H1 (cell line): Measurements from ENCODE around the gene DDX41. TPM values are rescaled to one million over a fixed set of nuclear protein-coding genes. Genes with fewer than 3 reads are reported as not detected.

ENCODE experiments used
- CTCF ChIA-PET: fragments of 300-600 bp; sonication (Branson Sonifier 250); formaldehyde crosslinking; loops from one replicate; lab custom pipeline; 2021; ENCODE audit not compliant: partially characterized antibody; lab: Charles Lee
- POLR2A ChIA-PET: fragments of 300-600 bp; sonication (Branson Sonifier 250); formaldehyde crosslinking; loops from one replicate; lab custom pipeline; 2021; ENCODE audit warnings: inconsistent platforms; ENCODE audit not compliant: partially characterized antibody; lab: Charles Lee
- DNase-seq, 2 experiments: peaks; one replicate each; pipeline versions ENCODE4 v3.0.0 to v3.0.0-alpha.2; 2010 to 2022; ENCODE audit warnings: low spot score in 2 of 2, low read depth in 1 of 2, mixed read lengths in 1 of 2
- FAIRE-seq: peaks from 2 replicates; lab custom pipeline; 2011; peaks lifted over from hg19 to GRCh38; lab: Jason Lieb, UNC
- H2AFZ ChIP-seq: 2 replicates; pipeline ENCODE4 v1.8.1; 2012; ENCODE audit warnings: low read length, inconsistent platforms
- H2AK5ac ChIP-seq: 2 replicates; pipeline ENCODE4 v1.6.1; 2013; ENCODE audit warnings: low read depth, low read length
- H2BK120ac ChIP-seq: replicated peaks from 2 replicates; pipeline ENCODE3; 2013; ENCODE audit warnings: low read depth, low read length, inconsistent platforms
- H2BK12ac ChIP-seq: 2 replicates; pipeline ENCODE4 v1.6.1; 2013; ENCODE audit warnings: low read depth, low read length
- H2BK15ac ChIP-seq: 2 replicates; pipeline ENCODE4 v1.6.1; 2013; ENCODE audit warnings: low read length
- H2BK20ac ChIP-seq: 2 replicates; pipeline ENCODE4 v1.6.1; 2013; ENCODE audit warnings: low read length
- H2BK5ac ChIP-seq: 2 replicates; pipeline ENCODE4 v1.6.1; 2013; ENCODE audit warnings: low read depth, low read length
- H3K14ac ChIP-seq: 2 replicates; pipeline ENCODE4 v1.6.1; 2013; ENCODE audit warnings: inconsistent platforms; ENCODE audit not compliant: insufficient read length
- H3K18ac ChIP-seq: 2 replicates; pipeline ENCODE4 v1.6.1; 2013; ENCODE audit warnings: low read length; ENCODE audit errors: extremely low read depth
- H3K23ac ChIP-seq: 2 replicates; pipeline ENCODE4 v1.6.1; 2013; ENCODE audit warnings: inconsistent platforms; ENCODE audit not compliant: insufficient read length
- H3K23me2 ChIP-seq: 2 replicates; pipeline ENCODE4 v1.6.1; 2013; ENCODE audit warnings: low read depth, low read length
- H3K27ac ChIP-seq: 2 replicates; pipeline ENCODE4 v1.6.1; 2011; ENCODE audit warnings: low read depth, low read length, inconsistent platforms
- H3K27me3 ChIP-seq, 4 experiments: replicated peaks in 1 of 4; 1 replicate in 1 of 4; 2 replicates in 3 of 4; pipeline versions ENCODE4 v1.6.1 to v1.8.1; 2011 to 2013; ENCODE audit warnings: low read length in 3 of 4, mild to moderate bottlenecking in 3 of 4, inconsistent platforms in 2 of 4, mixed read lengths in 2 of 4, moderate library complexity in 1 of 4; ENCODE audit not compliant: control insufficient read depth in 3 of 4, insufficient read depth in 3 of 4; ENCODE audit errors: extremely low read depth in 1 of 4
- H3K36me3 ChIP-seq, 4 experiments: 2 replicates each; pipeline versions ENCODE4 v1.6.1 to v1.8.1; 2011 to 2013; ENCODE audit warnings: mild to moderate bottlenecking in 4 of 4, low read length in 3 of 4, moderate library complexity in 2 of 4, control low read depth in 1 of 4, inconsistent platforms in 1 of 4; ENCODE audit not compliant: insufficient read depth in 4 of 4, control insufficient read depth in 2 of 4
- H3K4ac ChIP-seq: replicated peaks from 2 replicates; pipeline ENCODE3; 2013; ENCODE audit warnings: low read length, low read depth, mixed read lengths, inconsistent platforms; ENCODE audit not compliant: insufficient read length
- H3K4me1 ChIP-seq, 4 experiments: replicated peaks in 1 of 4; 1 replicate in 1 of 4; 2 replicates in 3 of 4; pipeline versions ENCODE4 v1.6.1 to v1.8.1; 2011 to 2013; ENCODE audit warnings: low read length in 3 of 4, inconsistent platforms in 2 of 4, mixed read lengths in 1 of 4; ENCODE audit not compliant: insufficient read depth in 4 of 4, control insufficient read depth in 3 of 4
- H3K4me2 ChIP-seq, 2 experiments: 2 replicates each; pipeline versions ENCODE4 v1.6.1 to v1.8.1; 2011 to 2013; ENCODE audit warnings: low read depth in 2 of 2, low read length in 2 of 2, control low read depth in 1 of 2, inconsistent platforms in 1 of 2, mild to moderate bottlenecking in 1 of 2; ENCODE audit not compliant: insufficient read depth in 1 of 2
- H3K4me3 ChIP-seq, 4 experiments: fragments of 200-600, 300-600 bp in 1 of 4; sonication (generic), shearing (Covaris generic), sonication (Bioruptor Twin) in 1 of 4; 2 replicates each; pipeline versions ENCODE4 v1.5.1 to v1.8.1; 2011 to 2016; ENCODE audit warnings: low read length in 4 of 4, low read depth in 3 of 4, control low read depth in 2 of 4, inconsistent platforms in 2 of 4, mild to moderate bottlenecking in 2 of 4, mixed read lengths in 1 of 4, moderate library complexity in 1 of 4; ENCODE audit not compliant: insufficient read depth in 2 of 4; ENCODE audit errors: extremely low read depth in 1 of 4
- H3K56ac ChIP-seq: replicated peaks from 2 replicates; pipeline ENCODE3; 2013; ENCODE audit warnings: low read depth, mild to moderate bottlenecking, mixed read lengths, low read length, inconsistent platforms; ENCODE audit not compliant: insufficient read length
- H3K79me1 ChIP-seq: 2 replicates; pipeline ENCODE4 v1.6.1; 2013; ENCODE audit warnings: low read depth, low read length, control low read depth
- H3K79me2 ChIP-seq, 2 experiments: 2 replicates each; pipeline versions ENCODE4 v1.6.1 to v1.8.1; 2012 to 2013; ENCODE audit warnings: low read length in 2 of 2, mild to moderate bottlenecking in 2 of 2, inconsistent platforms in 1 of 2; ENCODE audit not compliant: insufficient read depth in 2 of 2, control insufficient read depth in 1 of 2
- H3K9ac ChIP-seq, 4 experiments: replicated peaks in 1 of 4; 1 replicate in 1 of 4; 2 replicates in 3 of 4; pipeline versions ENCODE4 v1.6.1 to v1.8.1; 2011 to 2013; ENCODE audit warnings: low read depth in 3 of 4, low read length in 3 of 4, control low read depth in 2 of 4, mild to moderate bottlenecking in 2 of 4, moderate library complexity in 2 of 4, inconsistent platforms in 1 of 4; ENCODE audit errors: extremely low read depth in 1 of 4
- H3K9me3 ChIP-seq, 2 experiments: 2 replicates each; pipeline versions ENCODE4 v1.6.1 to v1.8.1; 2012 to 2013; ENCODE audit warnings: mild to moderate bottlenecking in 2 of 2, moderate library complexity in 2 of 2, control low read depth in 1 of 2, inconsistent platforms in 1 of 2, low read depth in 1 of 2, low read length in 1 of 2, mixed read lengths in 1 of 2; ENCODE audit not compliant: insufficient read depth in 2 of 2
- H4K20me1 ChIP-seq, 2 experiments: replicated peaks in 1 of 2; 2 replicates each; pipeline versions ENCODE3 to v1.8.1; 2011 to 2013; ENCODE audit warnings: inconsistent platforms in 2 of 2, low read length in 2 of 2, mild to moderate bottlenecking in 1 of 2; ENCODE audit not compliant: insufficient read depth in 2 of 2, control insufficient read depth in 1 of 2
- H4K5ac ChIP-seq: 2 replicates; pipeline ENCODE4 v1.6.1; 2013; ENCODE audit warnings: low read length, low read depth, mixed read lengths, inconsistent platforms; ENCODE audit not compliant: insufficient read length
- H4K8ac ChIP-seq: 2 replicates; pipeline ENCODE4 v1.8.0; 2013; ENCODE audit warnings: mild to moderate bottlenecking, moderate library complexity, low read length, inconsistent platforms; ENCODE audit not compliant: insufficient read depth; ENCODE audit errors: extremely low read depth
- H4K91ac ChIP-seq: replicated peaks from 2 replicates; pipeline ENCODE3; 2013; ENCODE audit warnings: low read length, mixed read lengths, inconsistent platforms; ENCODE audit not compliant: insufficient read length
- ATF3 ChIP-seq: IDR thresholded peaks from 2 replicates; pipeline ENCODE4 v1.6.1; 2011; ENCODE audit warnings: low read depth, mild to moderate bottlenecking, low read length; ENCODE audit not compliant: insufficient read depth
- BRCA1 ChIP-seq: IDR thresholded peaks from 2 replicates; pipeline ENCODE4 v1.6.1; 2012; ENCODE audit warnings: low read depth, low read length, improper control_type of control experiment
- KDM4A ChIP-seq: IDR thresholded peaks from one replicate; pipeline ENCODE4 v1.7.1; 2012; ENCODE audit warnings: low read depth, mild to moderate bottlenecking, moderate library complexity, low read length, inconsistent platforms; ENCODE audit not compliant: severe bottlenecking
- RXRA ChIP-seq: IDR thresholded peaks from 2 replicates; pipeline ENCODE4 v1.6.1; 2011; ENCODE audit warnings: low read depth, mild to moderate bottlenecking, low read length, moderate library complexity; ENCODE audit not compliant: insufficient read depth
- WGBS, 2 experiments: shearing (Covaris generic) in 1 of 2; methylation state at CpG; one replicate each; pipeline versions ENCODE4 v1.1.6 to v1.1.7; 2013 to 2015; ENCODE audit warnings: low lambda C conversion rate in 2 of 2, mixed read lengths in 2 of 2, inconsistent platforms in 1 of 2, low coverage in 1 of 2, missing lambda C conversion rate in 1 of 2; ENCODE audit not compliant: insufficient replicate concordance in 2 of 2, insufficient coverage in 1 of 2, insufficient read length in 1 of 2; ENCODE audit errors: extremely low coverage in 1 of 2, missing lambda C conversion rate in 1 of 2; 5-methylcytosine and 5-hydroxymethylcytosine counted together
- polyA plus RNA-seq, 7 experiments: library from polyadenylated mRNA; depleted of rRNA in 3 of 7; stranded (reverse) in 5 of 7; unstranded in 2 of 7; fragments of >200 nt in 5 of 7; fragments of 200-250 nt in 2 of 7; gene quantifications; 1 replicate in 5 of 7; 2 replicates in 1 of 7; 4 replicates in 1 of 7; pipeline versions ENCODE4 v1.2.1 to v1.2.3, GENCODE V29; 2011 to 2013; ENCODE audit warnings: missing spikeins in 2 of 7, mixed read lengths in 2 of 7
- total RNA-seq: library from RNA; stranded (reverse); fragmentation: NEBNext Ultra II Directional; extraction: Animal tissue kit (Norgen Biotek cat#: 25700); gene quantifications from 2 replicates; pipeline ENCODE4 v1.2.1, GENCODE V29; 2021

The DDX41 gene
- total and polyA plus RNA-seq, 2 of the 8 experiments (the other 6 are each of a cell fraction or from before 2014, with no cell fraction given), result 102 to 135 TPM

GRCh38 chr5:177501874-177502678 lies 14.7 kb downstream of the DDX41 start:
- Histone ChIP-seq H3K18ac (no peak overlapping the region), H3K9ac (no peak overlapping the region), H3K4ac (no peak overlapping the region), H4K20me1 (no peaks in the 10 kb centered on the region), H2BK15ac (0 out of 2 replicates have a peak overlapping the region, but pooled peaks have one; percentile 29), H4K5ac (no peak overlapping the region), H2BK12ac (no peak overlapping the region), H3K27me3 (peaks cover 2 to 12% (median 11%) of the 10 kb centered on the region in 4 experiments; a peak in 6 of 7 replicates), H2BK120ac (no peak overlapping the region), H3K9me3 (no peaks in the 10 kb centered on the region), H4K91ac (no peak overlapping the region), H3K4me2 (no peak overlapping the region), H4K8ac (no peak overlapping the region; the same call in 1 of the 2 replicates), H2AK5ac (no peak overlapping the region), H3K56ac (no peak overlapping the region), H2AFZ (no peak overlapping the region), H3K14ac (no peak overlapping the region), H3K79me1 (no peaks in the 10 kb centered on the region), H3K4me3 (no peak overlapping the region), H2BK5ac (no peak overlapping the region), H3K27ac (no peak overlapping the region), H3K4me1 (peaks cover 0 to 9% (median 6%) of the 10 kb centered on the region in 4 experiments; a peak in 5 of 7 replicates), H3K79me2 (no peaks in the 10 kb centered on the region), H3K23ac (no peak overlapping the region), H3K36me3 (peaks cover 0 to 8% (median 0%) of the 10 kb centered on the region in 4 experiments; a peak in 1 of 8 replicates), H2BK20ac (no peak overlapping the region), H3K23me2 (peaks cover 7% of the 10 kb centered on the region)
- ChIA-PET CTCF (interaction anchor here (0.8 to 20.8 kb wide), 31 partner anchors 8 to 391 kb away, joined by 3 to 306 read pairs (median 5); partner anchors contain the start of genes DBN1, DDX41, DOK3 and PFN3), POLR2A (interaction anchor here (1.0 to 67.5 kb wide), 8 partner anchors 13 to 102 kb away, joined by 3 to 3349 read pairs (median 8); partner anchors contain the start of genes DBN1, DDX41, DOK3 and PDLIM7)
- FAIRE-seq, result no peak
- 68% methylated on average over 9 of the region's 9 CpGs; no CpG with 5 or more reads in 1 of the 2 experiments for WGBS, 2 experiments
- no peak for DNase-seq
- TF ChIP-seq RXRA (no peak), BRCA1 (no peak), ATF3 (no peak), KDM4A (no peak)
